NB4 (cell line): Measurements from ENCODE around the gene GRHL3.

ENCODE experiments used
- CTCF ChIP-seq: IDR thresholded peaks from one replicate; pipeline ENCODE4 v1.5.1; 2012; ENCODE audit warnings: low read depth, low read length
- MAX ChIP-seq: IDR thresholded peaks from 2 replicates; pipeline ENCODE4 v1.6.1; 2011; ENCODE audit warnings: low read depth, low read length
- MYC ChIP-seq: IDR thresholded peaks from 2 replicates; pipeline ENCODE4 v1.6.1; 2011; ENCODE audit warnings: low read depth, low read length
- POLR2A ChIP-seq: IDR thresholded peaks from 2 replicates; pipeline ENCODE4 v1.6.1; 2011; ENCODE audit warnings: mild to moderate bottlenecking; ENCODE audit not compliant: insufficient read length; ENCODE audit errors: extremely low read depth

- TF ChIP-seq CTCF, result no peak
- no peak for TF ChIP-seq POLR2A
- TF ChIP-seq MAX, result no peak
- TF ChIP-seq MYC, result no peak
Observed at GRCh38 chr1:24380508-24380907, 61.4 kb downstream of the GRHL3 start.
